OCI-M2 (cell line): ENCODE results near the gene PRKCB.
"Not testable (repeated sequence)": the region's sequence is repeated elsewhere in the genome, so short reads cannot be mapped to it uniquely, and the experiment has no call there.

ENCODE experiments used
- DNase-seq: peaks from one replicate; lab custom pipeline; 2025; ENCODE audit not compliant: unreplicated experiment; lab: John Stamatoyannopoulos, UW

The PRKCB gene

DNA sequence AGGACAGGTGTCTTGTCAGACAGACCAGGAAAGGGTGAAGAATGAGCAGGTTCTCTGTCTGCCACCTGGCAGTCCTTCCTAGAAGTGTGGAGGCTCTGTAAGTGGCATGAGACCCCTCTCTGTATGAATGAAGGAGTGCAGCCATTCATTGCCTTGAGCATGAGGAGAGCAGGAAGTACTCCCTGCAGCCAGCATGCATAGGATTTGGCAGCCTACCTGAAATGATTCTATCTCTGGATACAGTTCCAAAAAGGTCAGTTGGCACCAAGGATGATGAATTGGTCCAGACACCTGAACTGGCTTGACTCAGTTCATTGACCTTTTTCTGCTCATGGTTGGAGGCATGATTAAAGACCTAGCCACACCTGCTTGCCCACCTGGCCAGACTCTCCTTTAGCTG, 163.0 kb downstream of the PRKCB start:
- no peak for DNase-seq

DNA sequence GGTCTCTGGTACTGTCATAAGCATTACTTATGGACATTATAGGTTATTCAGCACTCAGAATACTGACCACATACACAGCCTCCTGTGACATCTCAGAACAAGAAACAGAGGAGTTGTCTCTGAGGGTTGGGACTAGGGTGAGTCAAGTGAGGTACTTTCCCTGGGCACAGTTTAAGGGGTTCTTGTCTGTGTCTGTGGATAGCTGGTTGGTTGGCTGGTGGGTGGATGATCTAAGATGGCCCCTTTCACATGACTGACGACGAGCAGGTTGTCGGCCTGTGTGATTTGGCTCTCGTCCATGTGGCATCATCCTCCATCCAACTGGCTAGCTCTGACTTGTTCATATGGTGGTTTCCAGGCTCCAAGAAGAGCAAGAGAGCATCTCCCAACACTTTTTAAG, 163.9 kb downstream of the PRKCB start:
- DNase-seq = no peak

DNA sequence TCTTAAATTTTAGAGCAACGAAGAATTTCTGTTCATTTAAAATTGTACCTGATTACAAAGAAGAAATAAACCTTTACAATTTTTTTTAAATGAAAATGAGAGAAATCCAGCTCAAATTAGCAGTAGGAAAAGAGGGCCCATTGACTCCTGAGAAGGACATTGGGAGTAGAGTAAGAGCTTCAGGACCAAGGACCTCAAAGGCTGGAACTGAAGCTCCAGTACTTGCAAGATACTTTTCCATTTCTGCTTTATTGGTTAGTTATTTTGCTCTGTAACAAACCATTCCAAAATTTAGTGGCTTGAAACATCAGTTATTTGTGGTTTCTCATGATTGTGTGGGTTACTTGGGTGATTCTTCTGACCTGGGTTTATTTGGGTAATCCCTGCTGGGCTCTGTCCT, 165.9 kb downstream of the PRKCB start:
- DNase-seq = no peak

DNA sequence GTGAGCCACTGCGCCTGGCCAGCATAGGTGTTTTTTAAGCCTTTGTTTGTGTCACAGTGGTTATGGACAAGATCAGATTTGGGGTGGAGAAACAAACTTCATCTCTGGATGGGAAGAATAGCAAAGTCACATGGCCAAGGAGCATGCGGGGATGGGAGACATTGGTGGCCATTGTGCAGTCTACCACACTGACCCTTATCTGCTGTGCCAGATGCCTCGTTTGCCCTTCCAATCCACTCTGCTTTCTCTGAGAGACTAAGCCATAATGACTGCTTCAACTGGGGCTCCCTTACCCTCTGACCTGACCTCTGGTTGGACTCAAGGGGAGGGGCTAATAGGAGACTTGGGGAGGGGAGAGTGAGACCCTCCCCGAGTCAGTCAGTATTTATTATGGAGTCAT, 166.8 kb downstream of the PRKCB start:
- no peak for DNase-seq

DNA sequence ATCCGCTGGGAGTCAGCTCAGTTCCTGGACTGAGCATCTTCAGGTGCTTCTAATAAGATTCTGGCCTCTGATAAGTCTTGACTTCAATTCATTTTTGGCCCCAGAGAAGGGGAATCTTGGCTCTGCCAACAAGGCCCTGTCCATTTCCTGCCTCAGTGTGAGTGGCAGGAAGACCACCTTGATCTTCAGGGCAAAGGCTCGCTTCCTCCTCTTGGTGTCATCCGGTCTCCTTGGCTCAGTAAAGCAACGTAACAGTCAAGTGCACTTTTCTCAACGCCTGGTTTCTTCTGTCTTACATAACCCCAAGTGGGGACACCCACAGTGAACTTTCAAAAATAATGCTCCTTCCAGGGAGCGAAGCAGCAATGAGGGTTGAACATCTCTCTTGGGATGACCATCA, 169.8 kb downstream of the PRKCB start:
- DNase-seq = no peak

DNA sequence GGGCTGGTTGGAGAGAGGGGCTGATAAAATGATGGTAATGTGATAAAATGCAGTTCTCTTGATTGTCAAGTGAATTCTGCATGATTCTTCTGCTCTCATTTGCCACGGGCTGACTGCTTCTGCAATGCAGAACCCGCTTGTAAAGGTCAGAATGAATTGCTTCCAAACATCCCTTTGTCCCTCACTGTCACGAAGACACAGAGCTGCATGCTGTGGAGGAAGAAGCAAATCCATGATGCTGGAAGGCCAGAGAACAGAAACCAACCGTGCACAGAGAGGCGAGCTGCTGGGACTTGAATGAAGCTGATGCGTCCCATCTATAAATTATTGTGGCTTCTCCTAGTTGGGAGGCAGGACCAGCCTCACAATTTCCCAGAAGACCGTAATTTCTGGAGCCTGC, 171.6 kb downstream of the PRKCB start:
- DNase-seq = no peak

DNA sequence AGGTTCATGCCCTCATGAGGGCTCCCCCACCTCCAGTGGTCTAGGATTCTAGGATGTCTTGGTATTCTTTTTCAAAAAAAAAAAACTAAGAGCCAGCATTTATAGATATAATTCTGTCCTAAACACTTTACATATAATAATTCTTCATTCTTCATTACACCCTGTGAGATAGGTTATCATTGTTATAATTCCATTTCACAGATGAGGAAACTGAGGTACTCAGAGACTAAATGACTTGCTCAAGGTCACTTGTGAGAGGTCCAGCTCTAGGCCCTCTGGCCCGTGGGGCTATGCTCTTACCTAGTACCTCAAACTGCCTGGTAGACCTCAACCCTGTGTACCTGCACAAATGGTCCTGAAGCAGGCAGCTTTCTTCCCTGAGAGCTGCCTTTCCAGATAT, 172.2 kb downstream of the PRKCB start:
- DNase-seq = no peak

DNA sequence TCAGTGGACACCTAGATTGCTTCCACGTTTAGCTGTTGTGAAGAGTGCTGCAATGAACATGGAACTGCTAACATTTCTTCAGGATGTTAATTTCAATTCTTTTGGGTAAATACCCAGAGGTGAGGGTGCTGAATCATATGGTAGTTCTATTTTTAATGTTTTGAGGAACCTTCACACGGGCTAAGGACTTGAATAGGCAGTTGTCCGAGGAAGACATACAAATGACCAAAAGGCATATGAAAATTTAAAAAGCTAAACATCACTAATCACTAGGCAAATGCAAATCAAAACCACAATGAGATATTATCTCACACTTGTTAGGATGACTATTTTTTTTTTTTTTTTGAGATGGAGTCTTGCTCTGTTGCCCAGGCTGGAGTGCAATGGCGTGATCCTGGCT, 173.3 kb downstream of the PRKCB start:
- no peak for DNase-seq

DNA sequence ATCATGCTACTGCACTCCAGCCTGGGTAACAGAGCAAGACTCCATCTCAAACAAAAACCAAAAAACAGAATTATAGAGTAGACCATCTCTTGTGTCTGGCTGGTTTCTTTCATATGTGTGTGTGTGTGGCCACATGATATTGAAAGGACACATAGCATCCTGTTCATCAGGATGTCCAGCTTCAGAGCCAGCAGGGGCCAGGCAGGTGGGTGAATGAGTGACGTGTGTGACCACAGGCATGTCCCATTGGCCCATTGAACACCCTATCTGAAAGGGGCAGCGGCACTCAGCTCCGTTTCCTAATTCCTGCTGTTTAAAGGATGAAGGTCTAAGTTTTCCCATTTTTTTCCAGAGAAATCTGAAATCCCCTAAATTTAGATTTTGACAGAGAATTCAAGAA, 174.2 kb downstream of the PRKCB start:
- no peak for DNase-seq

DNA sequence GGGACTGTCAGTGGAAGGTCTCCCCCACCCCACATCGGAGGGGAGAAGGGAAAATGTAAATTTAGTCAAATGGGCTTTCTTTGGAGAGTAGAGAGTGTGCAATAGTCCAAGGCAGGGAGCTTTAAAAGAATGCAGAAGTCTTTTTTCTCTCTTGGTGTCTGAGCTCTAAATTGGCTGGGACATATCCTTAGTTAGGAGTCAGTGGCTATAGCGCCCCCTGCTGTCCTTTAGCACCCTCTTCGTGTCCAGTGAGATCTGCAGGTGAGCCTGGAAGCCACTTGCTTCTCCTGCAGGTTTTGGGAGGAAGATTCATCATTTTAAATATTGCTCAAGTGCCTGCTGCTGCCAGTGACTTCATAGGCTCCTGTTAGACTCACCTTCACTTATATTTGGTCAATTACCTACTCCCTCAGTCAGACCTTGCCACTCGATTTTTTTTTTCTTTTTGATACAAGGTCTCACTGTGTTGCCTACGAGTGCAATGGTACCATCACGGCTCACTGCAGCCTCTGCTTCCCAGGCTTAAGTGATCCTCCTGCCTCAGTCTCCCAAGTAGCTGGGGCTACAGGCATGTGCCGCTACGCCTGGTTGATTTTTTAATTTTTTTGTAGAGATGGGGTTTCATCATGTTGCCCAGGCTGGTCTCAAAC, 174.8 kb downstream of the PRKCB start:
- DNase-seq = no peak

DNA sequence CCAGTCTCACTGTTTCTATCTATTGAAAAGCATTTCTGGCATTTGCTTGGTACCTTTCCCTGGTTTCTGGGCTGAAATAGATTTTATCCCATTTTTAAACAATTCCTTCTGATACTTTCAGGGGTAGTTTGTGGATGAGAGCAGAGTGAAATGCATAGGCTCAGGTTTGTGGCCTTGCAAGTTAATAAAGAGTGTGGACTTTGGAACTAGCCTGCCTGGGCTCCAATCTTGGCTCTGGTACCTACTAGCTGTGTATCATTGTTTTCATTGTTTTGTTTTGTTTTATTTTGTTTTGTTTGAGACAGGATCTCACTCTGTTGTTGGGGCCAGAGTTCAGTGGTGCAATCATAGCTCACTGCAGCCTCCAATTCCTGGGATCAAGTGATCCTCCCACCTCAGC, 175.5 kb downstream of the PRKCB start:
- no peak for DNase-seq

DNA sequence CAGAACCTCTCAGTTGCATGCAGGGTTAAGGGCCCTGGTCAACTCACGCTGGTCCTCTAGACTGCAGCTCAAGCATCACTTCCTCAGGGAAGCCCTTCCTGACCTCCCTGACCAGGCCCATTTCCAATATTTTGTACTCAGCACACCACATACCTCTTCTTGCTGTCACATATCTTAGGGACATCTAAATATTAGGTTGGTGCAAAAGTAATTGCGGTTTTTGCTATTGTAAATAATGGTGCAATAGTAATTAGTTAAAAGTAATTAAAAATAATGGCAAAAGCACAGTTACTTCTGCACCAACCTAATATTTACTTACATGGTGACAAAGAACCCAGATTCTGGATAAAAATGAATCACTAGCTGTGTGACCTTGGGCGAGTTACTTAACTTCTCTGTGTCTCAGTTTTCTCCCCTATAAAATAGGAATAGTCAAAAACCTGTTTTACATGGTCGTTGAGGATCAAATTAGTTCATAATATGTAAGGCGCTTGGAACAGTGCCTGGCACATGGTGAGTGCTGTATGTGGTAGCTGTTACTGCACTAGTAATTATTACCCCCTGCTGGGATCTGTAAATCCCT, 177.4 kb downstream of the PRKCB start:
- no peak for DNase-seq

DNA sequence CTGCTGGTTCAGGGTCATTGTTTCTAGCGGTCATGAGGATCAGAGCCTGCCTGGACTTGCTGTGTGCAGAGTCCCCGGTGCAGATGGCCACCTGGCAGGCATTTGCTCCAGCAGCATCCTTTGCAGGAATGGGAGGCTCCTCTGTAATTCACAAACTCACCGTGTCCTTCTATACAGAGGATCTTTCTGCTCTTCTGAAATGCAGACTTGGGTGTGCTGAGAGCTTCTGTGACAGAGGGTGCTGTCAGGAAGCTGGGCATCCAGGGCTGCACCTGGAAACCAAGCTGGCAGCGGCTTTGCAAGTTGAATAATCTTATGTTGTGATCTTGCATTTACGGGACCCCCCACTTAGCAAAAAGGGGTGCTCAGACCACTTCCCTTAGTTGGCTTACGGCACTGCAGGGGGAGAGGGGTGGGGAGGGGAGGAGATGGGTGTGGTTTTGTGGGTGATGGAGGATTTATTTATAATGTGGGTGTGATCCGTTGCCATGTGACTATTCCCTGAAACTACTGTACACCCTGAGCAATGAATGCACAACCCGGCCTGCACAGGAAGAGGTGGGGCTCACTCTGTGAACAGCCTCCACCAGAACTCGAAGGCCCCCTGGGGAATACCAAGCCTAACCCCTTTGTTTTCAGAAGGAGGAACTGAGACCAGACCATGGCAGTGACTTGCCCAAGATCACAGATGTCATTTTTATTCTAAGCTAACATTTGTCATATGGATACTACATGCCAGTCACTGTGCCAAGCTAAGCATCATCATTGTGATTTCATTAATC, 178.3 kb downstream of the PRKCB start:
- DNase-seq = no peak

DNA sequence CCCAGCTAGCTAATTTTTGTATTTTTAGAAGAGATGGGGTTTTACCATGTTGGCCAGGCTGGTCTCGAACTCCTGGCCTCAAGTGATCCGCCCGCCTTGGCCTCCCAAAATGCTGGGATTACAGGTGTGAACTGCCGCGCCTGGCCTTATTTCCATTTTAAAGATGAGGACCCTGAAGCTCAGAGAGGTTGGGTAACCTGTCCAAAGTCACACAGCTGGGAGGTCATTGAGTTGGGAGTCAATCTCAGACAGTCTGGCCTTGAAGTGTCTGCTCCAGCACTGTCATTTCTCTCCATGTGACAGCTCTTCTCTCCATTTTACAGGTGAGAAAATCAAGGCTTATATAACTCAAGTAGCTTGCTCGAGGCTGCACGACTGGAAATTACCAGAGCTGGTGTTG, 179.2 kb downstream of the PRKCB start:
- not testable (repeated sequence) for DNase-seq

DNA sequence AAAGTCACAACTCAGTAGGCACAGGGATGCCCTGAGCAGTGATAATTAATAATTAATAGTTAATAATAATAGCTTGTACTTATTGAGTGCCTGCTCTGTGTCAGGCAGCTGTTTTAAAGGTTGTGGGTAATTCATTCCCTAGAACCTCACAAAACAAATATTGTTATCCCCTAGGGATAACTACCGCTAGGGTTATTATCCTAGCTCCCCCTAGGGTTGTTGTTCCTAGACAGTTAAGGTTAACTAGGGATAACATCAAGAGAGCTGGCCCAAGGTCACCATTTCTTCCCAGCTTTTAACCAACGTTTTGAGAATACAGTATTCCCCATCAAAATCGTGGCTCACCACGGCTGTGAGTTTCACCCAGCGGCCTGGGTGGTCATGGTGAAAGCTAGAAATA, 180.1 kb downstream of the PRKCB start:
- no peak for DNase-seq

DNA sequence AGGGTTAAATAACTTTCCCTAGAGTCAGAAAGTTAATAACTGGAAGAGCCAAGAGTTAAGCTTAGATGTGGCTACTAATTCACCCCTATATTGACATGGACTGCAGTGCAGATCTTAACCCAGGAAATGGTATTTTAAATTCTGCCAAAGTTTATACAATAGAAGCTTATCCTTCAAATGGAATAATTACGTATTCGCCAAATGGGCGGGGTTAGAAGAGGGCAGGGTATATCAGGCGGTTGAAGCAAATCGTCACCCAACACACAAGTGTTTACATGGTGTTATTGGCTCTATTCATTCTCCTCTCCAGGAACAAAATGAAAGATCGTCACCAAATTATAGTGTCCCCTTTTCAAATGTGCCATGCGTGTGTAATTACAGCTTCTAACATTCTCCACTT, 182.7 kb downstream of the PRKCB start:
- DNase-seq = no peak

DNA sequence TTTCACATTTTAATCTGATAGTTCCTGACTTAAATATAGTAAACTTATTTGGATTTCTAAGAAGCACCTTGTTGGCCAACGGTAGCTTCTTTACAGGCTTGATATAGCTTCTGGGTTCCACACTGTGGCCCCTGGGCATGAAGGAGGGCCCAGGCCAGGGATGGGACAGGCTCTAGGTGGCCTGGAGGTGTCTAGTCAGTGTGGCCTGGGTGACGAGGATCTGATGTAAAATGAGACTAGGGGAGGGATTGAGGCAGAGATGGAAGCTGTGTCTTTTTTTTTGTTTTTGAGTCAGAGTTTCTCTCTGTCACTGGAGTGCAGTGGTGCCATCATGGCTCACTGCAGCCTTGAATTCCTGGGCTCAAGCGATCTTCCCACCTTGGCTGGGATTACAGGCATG, 187.0 kb downstream of the PRKCB start:
- no peak for DNase-seq

DNA sequence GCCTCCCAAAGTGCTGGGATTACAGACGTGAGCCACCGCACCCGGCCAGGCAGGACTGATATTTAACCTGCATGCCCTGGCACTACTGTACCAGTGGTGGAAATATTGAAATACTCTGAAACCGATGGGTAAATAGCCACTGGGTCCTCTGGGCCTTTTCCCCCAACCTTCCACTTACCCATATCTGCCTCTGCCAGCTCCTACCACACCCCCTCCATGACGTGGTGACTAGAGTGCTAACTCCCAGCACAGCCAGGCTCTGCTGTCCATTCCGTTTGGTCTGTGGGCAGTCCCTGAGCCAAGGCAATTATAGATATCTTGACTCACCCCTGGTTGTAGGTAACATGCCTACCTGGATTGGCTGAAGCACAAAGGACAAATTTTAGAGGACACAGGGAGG, 187.8 kb downstream of the PRKCB start:
- DNase-seq = no peak

DNA sequence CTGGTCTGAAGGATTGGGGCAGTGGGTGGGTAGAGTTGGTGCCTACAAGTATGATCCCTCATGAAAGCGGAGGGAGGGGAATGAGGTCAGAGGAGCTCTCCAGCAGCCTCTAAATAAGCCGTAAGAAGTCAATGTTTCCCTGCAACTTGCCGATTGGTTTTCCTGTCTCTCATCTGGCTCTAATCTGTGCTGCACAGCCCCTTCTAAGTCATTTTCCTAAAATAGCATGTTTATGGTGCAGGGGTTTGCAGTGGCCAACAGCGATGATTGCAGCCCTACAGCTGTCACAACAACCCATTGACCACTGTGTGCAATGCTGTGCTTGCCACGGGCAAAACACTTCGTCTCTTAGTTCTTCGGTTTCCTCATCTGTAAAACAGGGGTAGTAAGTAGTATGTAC, 189.2 kb downstream of the PRKCB start:
- no peak for DNase-seq

DNA sequence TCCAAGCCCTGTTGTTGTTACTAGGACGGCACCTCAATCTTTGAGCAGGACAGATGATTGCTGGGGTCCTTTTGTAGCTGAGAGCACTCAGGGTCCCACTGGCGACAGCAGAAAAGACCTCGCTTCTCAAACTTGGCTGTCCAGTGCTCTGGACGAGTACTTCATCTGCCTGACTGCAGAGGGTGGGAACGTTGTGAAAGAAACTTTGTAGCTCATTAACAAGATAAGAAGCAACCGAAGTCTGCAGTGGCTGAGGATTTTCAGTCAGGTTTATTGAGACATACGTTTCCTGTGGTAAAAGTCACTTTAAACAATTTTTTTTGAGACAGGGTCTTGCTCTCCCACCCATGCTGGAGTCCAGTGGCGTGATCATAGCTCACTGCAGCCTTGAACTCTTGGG, 191.7 kb downstream of the PRKCB start:
- no peak for DNase-seq

DNA sequence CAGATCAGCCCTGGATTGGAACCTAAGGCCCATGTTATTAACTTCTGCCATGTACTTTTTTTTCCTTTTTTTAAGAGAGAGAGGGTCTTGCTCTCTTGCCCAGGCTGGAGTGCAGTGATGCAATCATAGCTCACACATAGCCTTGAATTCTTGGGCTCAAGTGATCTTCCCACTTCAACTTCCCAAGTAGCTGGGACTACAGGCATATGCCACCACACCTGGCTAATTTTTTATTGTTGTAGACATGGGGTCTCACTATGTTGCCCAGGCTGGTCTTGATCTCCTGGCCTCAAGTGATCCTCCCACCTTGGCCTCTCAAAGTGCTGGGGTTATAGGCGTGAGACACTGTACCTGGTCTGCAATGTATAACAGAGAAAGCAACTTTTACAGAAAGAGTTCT, 194.1 kb downstream of the PRKCB start:
- not testable (repeated sequence) for DNase-seq

DNA sequence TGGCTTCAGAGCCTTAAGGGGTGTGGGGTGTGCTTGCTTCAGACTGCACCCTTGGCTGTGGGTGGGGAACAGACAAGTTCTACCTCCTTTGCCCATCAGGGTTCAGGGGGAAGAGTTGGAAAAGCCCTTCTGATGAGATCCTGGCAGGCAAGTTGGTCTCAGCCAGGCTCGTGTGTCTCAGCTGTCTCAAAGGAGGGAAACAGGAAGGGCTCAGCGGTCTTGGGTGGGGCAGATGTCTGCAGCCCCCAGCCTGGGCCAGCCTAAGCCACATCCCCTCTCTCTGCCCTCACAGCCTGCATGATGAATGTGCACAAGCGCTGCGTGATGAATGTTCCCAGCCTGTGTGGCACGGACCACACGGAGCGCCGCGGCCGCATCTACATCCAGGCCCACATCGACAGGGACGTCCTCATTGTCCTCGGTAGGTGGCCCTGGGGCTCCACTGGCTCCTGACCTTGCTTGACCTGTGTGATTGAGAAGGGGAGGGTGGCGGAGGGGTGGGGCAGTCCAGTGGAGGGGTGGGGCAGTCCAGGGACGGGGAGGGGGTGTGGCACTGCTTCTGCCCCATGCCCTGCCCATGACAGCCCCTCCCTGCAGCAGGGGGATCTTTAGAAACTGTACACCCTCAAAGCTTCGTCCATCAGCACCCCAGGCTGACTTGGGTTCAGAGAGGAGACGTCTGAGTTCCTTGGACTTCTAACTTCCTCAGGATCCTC, 199.5 kb downstream of the PRKCB start:
- no peak for DNase-seq
